Measurements from ENCODE around the gene EMC10. TPM values are rescaled to one million over a fixed set of nuclear protein-coding genes. Genes with fewer than 3 reads are reported as not detected.

EMC10 gene
- total and polyA plus RNA-seq, 2 donors (not counting 3 experiments of a cell fraction or from before 2014, with no cell fraction given), result 106 to 111 TPM

GRCh38 chr19:50480281-50481111, 4.2 kb downstream of the EMC10 start:
- peaks cover 0 to 32% of the 10 kb centered on the region in 2 experiments for H3K36me3 ChIP-seq (ENCODE audit: control insufficient read depth in 2 of 2, extremely low read depth in 1 of 2, insufficient read depth in 2 of 2, low read length in 2 of 2)
- POLR2A ChIA-PET, result no interaction called here
- no peaks in the 10 kb centered on the region for H4K20me1 ChIP-seq (replicated peaks; ENCODE audit: control insufficient read depth, extremely low read depth, insufficient read depth, low read length)
- H3K4me3 ChIP-seq (replicated peaks in 1 of 3; ENCODE audit: insufficient read depth in 1 of 3, low read depth in 1 of 3, low read length in 3 of 3), result no peak overlapping the region
- intact Hi-C loops (cut with micrococcal nuclease), result no loop called here
- H3K79me2 ChIP-seq (ENCODE audit: control insufficient read depth, insufficient read depth, low read length), result peaks cover 7% of the 10 kb centered on the region
- CTCF ChIA-PET, result interaction anchor here (1.6 kb wide), 1 partner anchor 123 kb away, joined by 4 read pairs; no protein-coding TSS in a partner anchor
- FAIRE-seq, result no peak
- dilution Hi-C loops (cut with MboI; ENCODE audit: extremely low pct_ligation_motif_present, low sequenced_read_pairs), result no loop called here
- no peaks in the 10 kb centered on the region for H3K9me1 ChIP-seq (replicated peaks; ENCODE audit: control insufficient read depth, extremely low read depth, insufficient read depth, low read length)
- no peak for TF ChIP-seq JUN (IDR thresholded peaks at IDR 0.05; ENCODE audit: borderline replicate concordance, insufficient read depth, insufficient read length, low read depth)
- no peak for TF ChIP-seq POLR2A (IDR thresholded peaks at IDR 0.05; ENCODE audit: low read depth, low read length)
- no peak for TF ChIP-seq MYC (IDR thresholded peaks at IDR 0.05; ENCODE audit: low read depth, low read length)
- no peak for TF ChIP-seq FOS (IDR thresholded peaks at IDR 0.05; ENCODE audit: borderline replicate concordance, insufficient read depth, low read length)
- no peak for TF ChIP-seq GATA2 (IDR thresholded peaks at IDR 0.05; ENCODE audit: insufficient read depth, insufficient read length, low read depth, low read length)
- no peak for TF ChIP-seq POLR2AphosphoS5 (IDR thresholded peaks at IDR 0.05; ENCODE audit: insufficient read depth, low read depth, low read length)
- no peak for TF ChIP-seq EZH2 (IDR thresholded peaks at IDR 0.05; ENCODE audit: borderline replicate concordance, low read depth, low read length, severe bottlenecking)
- no peak for TF ChIP-seq CTCF (IDR thresholded peaks at IDR 0.05; ENCODE audit: extremely low read depth in 1 of 2, insufficient read depth in 1 of 2, low read depth in 1 of 2, low read length in 2 of 2)
- no peak for TF ChIP-seq MAX (IDR thresholded peaks at IDR 0.05; ENCODE audit: insufficient read depth, insufficient read length)
- H3K4me1 ChIP-seq (ENCODE audit: control insufficient read depth, extremely low read depth, insufficient read depth, low read length), result peaks cover 7% of the 10 kb centered on the region
- H3K4me2 ChIP-seq (ENCODE audit: insufficient read depth, low read length), result no peak overlapping the region
- no peak overlapping the region for H3K9ac ChIP-seq (replicated peaks; ENCODE audit: extremely low read depth, insufficient read depth, low read length)
- no TSS peak for BruUV-seq (replicated peaks)
- no peak overlapping the region for H3K27ac ChIP-seq (ENCODE audit: insufficient read depth, low read depth, low read length)
- H2AFZ ChIP-seq (ENCODE audit: low read depth, low read length), result no peak overlapping the region
- no peak for DNase-seq (ENCODE audit: low read depth, low spot score)
- H3K27me3 ChIP-seq (ENCODE audit: control insufficient read depth in 2 of 2, insufficient read depth in 2 of 2, low read length in 2 of 2), result no peaks in the 10 kb centered on the region
- no peaks in the 10 kb centered on the region for H3K9me3 ChIP-seq (replicated peaks; ENCODE audit: control insufficient read depth, insufficient read depth, low read length)
